CD8-positive, alpha-beta memory T cell (primary cell): Measurements from ENCODE around the gene SUPT6H. TPM values are rescaled to one million over a fixed set of nuclear protein-coding genes. Genes with fewer than 3 reads are reported as not detected.
A peak's percentile ranks its signal among the peaks of the same experiment; 100 is the strongest.

Experiments
- CTCF ChIA-PET: fragments of 350-600 bp; sonication (Branson Sonifier 250); formaldehyde crosslinking; loops from one replicate; lab custom pipeline; 2021; ENCODE audit warnings: antibody characterized with exemption; lab: Charles Lee
- POLR2A ChIA-PET: fragments of 350-600 bp; sonication (Branson Sonifier 250); formaldehyde crosslinking; loops from one replicate; lab custom pipeline; 2021; ENCODE audit warnings: antibody characterized with exemption; lab: Charles Lee
- DNase-seq, 5 donors: peaks; one replicate each; pipeline versions ENCODE4 v3.0.0 to v3.0.0-alpha.2; 2020 to 2022; ENCODE audit warnings: mixed read lengths in 1 of 5
- H3K27ac ChIP-seq: one replicate; pipeline ENCODE4 v1.7.0; 2013; ENCODE audit warnings: low read depth, mild to moderate bottlenecking, low read length, moderate library complexity
- H3K27me3 ChIP-seq: 2 replicates; pipeline ENCODE4 v1.7.0; 2013; ENCODE audit warnings: low read length, mild to moderate bottlenecking; ENCODE audit not compliant: insufficient read depth, poor library complexity, severe bottlenecking
- H3K36me3 ChIP-seq: 2 replicates; pipeline ENCODE4 v1.7.0; 2013; ENCODE audit warnings: mild to moderate bottlenecking, low read length, moderate library complexity; ENCODE audit not compliant: insufficient read depth
- H3K4me1 ChIP-seq: 2 replicates; pipeline ENCODE4 v1.7.0; 2013; ENCODE audit warnings: mild to moderate bottlenecking, low read length, moderate library complexity; ENCODE audit not compliant: insufficient read depth
- H3K4me3 ChIP-seq: 2 replicates; pipeline ENCODE4 v1.7.0; 2013; ENCODE audit warnings: mild to moderate bottlenecking, low read length
- H3K9me3 ChIP-seq: 2 replicates; pipeline ENCODE4 v1.7.0; 2013; ENCODE audit warnings: mild to moderate bottlenecking, low read length
- H3K27ac Mint-ChIP-seq, 8 donors: one replicate each; pipeline ENCODE4 v1.8.0; 2020 to 2021; ENCODE audit warnings: mixed read lengths in 8 of 8, mild to moderate bottlenecking in 6 of 8, inconsistent platforms in 3 of 8, moderate library complexity in 3 of 8
- H3K27me3 Mint-ChIP-seq, 2 donors: one replicate each; pipeline ENCODE4 v1.8.0; 2020 to 2021; ENCODE audit warnings: mixed read lengths in 2 of 2, mild to moderate bottlenecking in 1 of 2, moderate library complexity in 1 of 2
- H3K36me3 Mint-ChIP-seq, 3 donors: one replicate each; pipeline ENCODE4 v1.8.0; 2020 to 2021; ENCODE audit warnings: mixed read lengths in 3 of 3, inconsistent platforms in 1 of 3, mild to moderate bottlenecking in 1 of 3
- H3K4me1 Mint-ChIP-seq, 3 donors: one replicate each; pipeline ENCODE4 v1.8.0; 2020 to 2021; ENCODE audit warnings: mixed read lengths in 3 of 3, inconsistent platforms in 1 of 3, mild to moderate bottlenecking in 1 of 3
- H3K4me3 Mint-ChIP-seq, 7 donors: one replicate each; pipeline ENCODE4 v1.8.0; 2020 to 2021; ENCODE audit warnings: mixed read lengths in 7 of 7, mild to moderate bottlenecking in 6 of 7, moderate library complexity in 4 of 7, inconsistent platforms in 2 of 7
- H3K9me3 Mint-ChIP-seq, 5 donors: one replicate each; pipeline ENCODE4 v1.8.0; 2020 to 2022; ENCODE audit warnings: mixed read lengths in 5 of 5, mild to moderate bottlenecking in 3 of 5, moderate library complexity in 2 of 5, inconsistent platforms in 1 of 5
- polyA plus RNA-seq: library from polyadenylated mRNA; unstranded; fragments of 300-500 nt; fragmentation: Illumina TruSeq; gene quantifications from one replicate; pipeline ENCODE4 v1.2.3, GENCODE V29; 2021
- total RNA-seq, 2 experiments: library from RNA; stranded (reverse); gene quantifications; one replicate each; pipeline ENCODE4 v1.2.3, GENCODE V29; 2021

SUPT6H gene
- total and polyA plus RNA-seq, 3 experiments from 2014 or later = 20.1 to 88.4 (median 80.0) TPM

GRCh38 chr17:28710861-28711722, 49.1 kb downstream of the SUPT6H start:
- peak overlapping the region; percentile 41 to 97 (median 92) for H3K27ac Mint-ChIP-seq
- H3K27ac ChIP-seq = peak overlapping the region; percentile 83
- H3K36me3 Mint-ChIP-seq = peaks cover 0 to 5% (median 0%) of the 10 kb centered on the region in 3 donors
- no peaks in the 10 kb centered on the region for H3K9me3 Mint-ChIP-seq
- POLR2A ChIA-PET = interaction anchor here (0.5 to 3.8 kb wide), 14 partner anchors 10 to 429 kb away, joined by 3 to 53 read pairs (median 4); partner anchors contain the start of genes BLTP2, FLOT2, PHF12 and RPL23A
- peaks cover 17% of the 10 kb centered on the region for H3K4me1 ChIP-seq
- H3K4me3 Mint-ChIP-seq = peak overlapping the region; percentile 86 to 97 (median 91)
- H3K27me3 Mint-ChIP-seq = peaks cover 14 to 17% of the 10 kb centered on the region in 2 donors
- H3K27me3 ChIP-seq = peaks cover under 1% of the 10 kb centered on the region
- H3K4me3 ChIP-seq = peak overlapping the region; percentile 82
- H3K4me1 Mint-ChIP-seq = peaks cover 16 to 24% (median 20%) of the 10 kb centered on the region in 3 donors
- no peaks in the 10 kb centered on the region for H3K36me3 ChIP-seq
- CTCF ChIA-PET = interaction anchor here (0.9 to 4.4 kb wide), 7 partner anchors 9 to 406 kb away, joined by 3 to 35 read pairs (median 4); partner anchors contain the start of genes RPL23A, SDF2, SUPT6H and TLCD1
- no peaks in the 10 kb centered on the region for H3K9me3 ChIP-seq
- DNase-seq = peak; percentile 84 to 91 (median 85)

DNA sequence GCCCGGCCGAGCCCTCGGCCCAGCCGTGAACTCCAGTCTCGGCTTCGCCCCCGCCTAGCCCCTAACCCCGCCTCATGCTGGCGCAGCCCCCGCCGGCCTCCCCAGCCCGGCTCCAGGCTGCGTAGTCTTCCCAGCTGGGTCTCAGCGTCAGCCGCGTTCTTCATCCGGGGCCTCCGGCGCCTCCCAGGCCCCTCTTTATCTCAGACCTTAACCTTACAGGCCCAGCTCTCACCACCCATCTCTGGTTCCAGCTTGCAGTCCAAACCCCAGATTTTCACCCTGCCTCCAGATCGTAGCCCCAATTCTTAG, 49.7 kb downstream of the SUPT6H start, which contains the start of gene PROCA1:
Gene PROCA1, minus strand, starts transcription at position 166 of the 309 bp plus-strand sequence. CDS start 228 bp downstream, outside the sequence.
- Histone ChIP-seq H3K27me3 (peaks cover 6% of the 10 kb centered on the region), H3K27ac (peak within 1 kb of the TSS; percentile 83), H3K4me1 (peaks cover 17% of the 10 kb centered on the region), H3K4me3 (peak within 1 kb of the TSS; percentile 82), H3K9me3 (no peaks in the 10 kb centered on the region), H3K36me3 (no peaks in the 10 kb centered on the region)
- peaks cover 16 to 24% (median 20%) of the 10 kb centered on the region in 3 donors for H3K4me1 Mint-ChIP-seq
- CTCF ChIA-PET = interaction anchor here (0.9 to 4.4 kb wide), 6 partner anchors 8 to 52 kb away, joined by 3 to 35 read pairs (median 4); partner anchors contain the start of genes RPL23A and TLCD1
- peaks cover 17 to 18% of the 10 kb centered on the region in 2 donors for H3K27me3 Mint-ChIP-seq
- H3K27ac Mint-ChIP-seq = peak within 1 kb of the TSS; percentile 41 to 97 (median 92)
- POLR2A ChIA-PET = interaction anchor here (0.5 to 3.8 kb wide), 12 partner anchors 9 to 429 kb away, joined by 3 to 53 read pairs (median 4); partner anchors contain the start of genes FLOT2, PHF12, RPL23A and SDF2
- H3K9me3 Mint-ChIP-seq = no peaks in the 10 kb centered on the region
- H3K4me3 Mint-ChIP-seq = peak within 1 kb of the TSS; percentile 86 to 97 (median 91)
- DNase-seq = peak in 1 of 5 donors; percentile 61
- H3K36me3 Mint-ChIP-seq = peaks cover 0 to 5% (median 0%) of the 10 kb centered on the region in 3 donors

DNA sequence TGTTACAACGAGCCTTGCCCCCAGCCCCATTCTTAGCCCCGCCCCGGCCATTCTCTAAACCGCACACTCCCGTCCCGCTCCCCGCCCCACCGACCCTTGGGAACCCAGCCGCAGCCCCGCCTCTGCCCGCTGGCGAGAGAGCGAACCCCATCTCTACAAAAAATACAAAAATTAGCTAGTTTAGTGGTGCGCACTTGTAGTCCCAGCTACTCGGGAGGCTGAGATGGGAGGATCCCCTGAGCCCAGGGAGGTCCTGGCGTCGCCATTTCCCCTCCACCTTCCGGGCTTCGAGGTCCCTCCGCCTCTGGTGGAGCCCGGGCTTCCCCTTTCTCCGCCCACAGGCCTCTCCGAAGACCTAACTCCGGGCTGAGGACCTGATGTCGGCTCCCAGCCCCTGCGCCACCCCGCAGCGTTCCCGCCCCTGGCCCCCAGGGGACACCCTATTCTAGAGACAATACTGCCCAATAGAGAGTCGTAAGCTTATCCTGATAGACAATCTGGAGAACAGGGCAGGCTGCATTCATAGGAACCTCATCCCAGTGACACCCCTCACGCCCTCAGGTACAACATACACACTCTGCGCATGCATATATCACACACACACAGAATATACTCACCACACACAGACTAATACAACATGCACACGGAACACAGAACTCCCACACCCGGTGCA, 50.2 kb downstream of the SUPT6H start:
- Histone ChIP-seq H3K27ac (peak overlapping the region; percentile 83), H3K4me1 (peaks cover 17% of the 10 kb centered on the region), H3K36me3 (no peaks in the 10 kb centered on the region), H3K4me3 (peak overlapping the region; percentile 82), H3K27me3 (peaks cover 8% of the 10 kb centered on the region), H3K9me3 (no peaks in the 10 kb centered on the region)
- ChIA-PET CTCF (interaction anchor here (0.9 to 4.4 kb wide), 5 partner anchors 10 to 51 kb away, joined by 3 to 35 read pairs (median 4); partner anchors contain the start of gene TLCD1), POLR2A (interaction anchor here (0.5 to 3.8 kb wide), 8 partner anchors 9 to 239 kb away, joined by 3 to 53 read pairs (median 4); partner anchors contain the start of genes PHF12, RPL23A, SDF2 and SUPT6H)
- Mint-ChIP-seq H3K27me3 (peaks cover 17 to 18% of the 10 kb centered on the region in 2 donors), H3K27ac (peak overlapping the region; percentile 41 to 97 (median 92)), H3K4me1 (peaks cover 15 to 23% (median 20%) of the 10 kb centered on the region in 3 donors), H3K9me3 (no peaks in the 10 kb centered on the region), H3K36me3 (peaks cover 0 to 5% (median 0%) of the 10 kb centered on the region in 3 donors), H3K4me3 (peak overlapping the region; percentile 84 to 97 (median 91))
- peak; percentile 37 to 76 (median 51) for DNase-seq

DNA sequence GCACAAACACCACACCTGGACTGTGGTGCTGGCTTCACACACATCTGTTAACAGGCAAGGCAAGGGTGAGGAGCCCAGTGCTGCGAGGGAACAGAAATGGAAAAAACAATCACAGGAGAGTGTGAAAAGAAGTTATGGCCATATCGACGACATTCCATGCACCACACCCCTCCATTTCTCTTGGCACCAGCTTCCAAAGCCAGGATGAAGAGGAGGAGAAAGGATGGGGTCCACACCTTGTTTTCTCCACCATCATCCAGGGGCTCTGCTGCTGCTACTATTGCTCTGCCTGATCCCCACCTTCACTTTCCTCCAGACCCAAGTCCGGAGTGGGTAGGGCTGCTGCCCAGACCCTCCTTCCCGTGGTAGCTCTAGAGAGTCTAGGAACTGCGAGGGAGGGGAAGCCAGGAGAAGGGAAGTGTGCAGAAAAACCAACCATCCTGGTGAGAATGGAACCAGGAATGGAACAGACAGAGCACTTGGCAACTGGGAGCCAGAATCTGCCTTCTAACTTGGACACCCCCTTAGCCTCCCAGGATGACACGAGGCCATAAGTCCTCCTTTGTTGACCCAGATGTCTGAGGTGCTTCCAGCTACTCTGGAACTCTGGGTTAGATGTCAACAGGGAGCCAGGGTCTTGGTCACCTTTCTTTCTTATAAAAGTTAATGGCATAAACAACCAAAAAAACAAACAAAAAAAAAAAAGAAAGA, 50.9 kb downstream of the SUPT6H start:
- CTCF ChIA-PET = interaction anchor here (1.2 to 4.4 kb wide), 4 partner anchors 10 to 51 kb away, joined by 3 to 35 read pairs (median 5); partner anchors contain the start of gene TLCD1
- Mint-ChIP-seq H3K27ac (peak overlapping the region in 7 of 8 donors; percentile 38 to 93 (median 90)), H3K36me3 (peaks cover 0 to 5% (median 0%) of the 10 kb centered on the region in 3 donors), H3K9me3 (no peaks in the 10 kb centered on the region), H3K27me3 (peaks cover 17 to 18% of the 10 kb centered on the region in 2 donors), H3K4me1 (peaks cover 13 to 18% (median 17%) of the 10 kb centered on the region in 3 donors), H3K4me3 (peak overlapping the region; percentile 84 to 97 (median 91))
- peak in 1 of 5 donors; percentile 27 for DNase-seq
- POLR2A ChIA-PET = interaction anchor here (0.5 to 3.8 kb wide), 4 partner anchors 8 to 51 kb away, joined by 6 to 53 read pairs (median 12); partner anchors contain the start of genes RPL23A, SDF2, SUPT6H and TLCD1
- Histone ChIP-seq H3K9me3 (no peaks in the 10 kb centered on the region), H3K27me3 (peaks cover 8% of the 10 kb centered on the region), H3K36me3 (no peaks in the 10 kb centered on the region), H3K4me1 (peaks cover 17% of the 10 kb centered on the region), H3K4me3 (no peak overlapping the region), H3K27ac (no peak overlapping the region)

DNA sequence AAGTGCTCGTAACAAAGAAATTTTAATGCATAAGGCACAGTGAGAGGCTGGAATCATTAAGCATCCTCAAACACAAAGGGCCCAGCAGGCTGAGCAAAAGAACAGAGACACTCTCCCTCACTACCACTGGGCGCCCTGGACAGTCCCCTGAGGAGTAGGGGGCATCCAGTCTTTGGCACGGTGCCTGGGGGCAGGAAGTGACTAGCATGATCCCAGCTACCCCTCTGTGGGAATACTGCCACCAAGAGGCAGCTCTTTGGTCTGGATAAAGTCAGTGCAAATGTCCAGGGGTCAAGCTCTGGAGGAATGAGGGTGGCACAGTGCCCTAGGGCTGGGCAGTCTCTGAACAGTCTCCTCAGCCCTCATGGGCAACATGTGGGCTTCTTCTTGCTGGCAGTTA, 52.3 kb downstream of the SUPT6H start:
- H3K9me3 Mint-ChIP-seq = no peaks in the 10 kb centered on the region
- Histone ChIP-seq H3K4me1 (peaks cover 21% of the 10 kb centered on the region), H3K27me3 (peaks cover 8% of the 10 kb centered on the region), H3K36me3 (no peaks in the 10 kb centered on the region), H3K4me3 (no peak overlapping the region), H3K27ac (no peak overlapping the region), H3K9me3 (no peaks in the 10 kb centered on the region)
- peaks cover 17 to 24% of the 10 kb centered on the region in 2 donors for H3K27me3 Mint-ChIP-seq
- peak overlapping the region in 1 of 7 donors; percentile 24 for H3K4me3 Mint-ChIP-seq
- peak overlapping the region in 1 of 8 donors; percentile 67 for H3K27ac Mint-ChIP-seq
- peaks cover 21 to 27% (median 27%) of the 10 kb centered on the region in 3 donors for H3K4me1 Mint-ChIP-seq
- ChIA-PET CTCF (interaction anchor here (1.0 to 1.4 kb wide), 2 partner anchors 12 to 35 kb away, joined by 3 read pairs; partner anchors contain the start of gene TLCD1), POLR2A (interaction anchor here (1.0 kb wide), 1 partner anchor 52 kb away, joined by 3 read pairs; no protein-coding TSS in a partner anchor)
- no peak for DNase-seq
- peaks cover 0 to 5% (median 0%) of the 10 kb centered on the region in 3 donors for H3K36me3 Mint-ChIP-seq

DNA sequence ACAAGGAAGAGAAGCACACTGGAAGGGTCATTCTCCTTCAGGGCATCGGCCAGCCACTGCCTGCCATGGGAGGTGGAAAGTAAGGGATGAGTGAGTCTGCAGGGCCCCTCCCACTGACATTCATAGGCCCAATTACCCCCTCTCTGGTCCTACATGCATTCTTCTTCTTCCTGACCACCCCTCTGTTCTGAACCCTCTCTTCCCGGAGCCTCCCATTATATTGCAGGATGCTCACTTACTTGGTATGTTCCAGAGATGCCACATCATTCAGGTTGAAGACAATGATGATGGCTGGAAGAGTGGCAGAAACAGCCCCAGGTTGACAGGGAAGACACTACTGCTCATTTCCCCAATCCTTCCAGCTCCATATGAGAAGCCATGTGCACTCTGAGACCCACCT, 53.2 kb downstream of the SUPT6H start:
- peaks cover 17 to 25% of the 10 kb centered on the region in 2 donors for H3K27me3 Mint-ChIP-seq
- H3K4me3 Mint-ChIP-seq = peak overlapping the region in 1 of 7 donors; percentile 46
- CTCF ChIA-PET = interaction anchor here (1.9 kb wide), 1 partner anchor 12 kb away, joined by 6 read pairs; no protein-coding TSS in a partner anchor
- H3K36me3 Mint-ChIP-seq = peaks cover 0 to 10% (median 1%) of the 10 kb centered on the region in 3 donors
- POLR2A ChIA-PET = no interaction called here
- no peak overlapping the region for H3K27ac ChIP-seq
- no peaks in the 10 kb centered on the region for H3K9me3 Mint-ChIP-seq
- DNase-seq = no peak
- peaks cover 22% of the 10 kb centered on the region for H3K4me1 ChIP-seq
- H3K27ac Mint-ChIP-seq = no peak overlapping the region
- no peaks in the 10 kb centered on the region for H3K36me3 ChIP-seq
- H3K9me3 ChIP-seq = no peaks in the 10 kb centered on the region
- peaks cover 8% of the 10 kb centered on the region for H3K27me3 ChIP-seq
- no peak overlapping the region for H3K4me3 ChIP-seq
- peaks cover 30 to 37% (median 37%) of the 10 kb centered on the region in 3 donors for H3K4me1 Mint-ChIP-seq
